GM10847 (cell line): ENCODE data around the gene IFT57.
A peak's percentile ranks its signal among the peaks of the same experiment; 100 is the strongest.

Experiments used
- POLR2A ChIP-seq: IDR thresholded peaks from 2 replicates; pipeline ENCODE4 v1.6.1; 2011; ENCODE audit not compliant: insufficient read length; ENCODE audit errors: extremely low read depth

Gene IFT57

DNA sequence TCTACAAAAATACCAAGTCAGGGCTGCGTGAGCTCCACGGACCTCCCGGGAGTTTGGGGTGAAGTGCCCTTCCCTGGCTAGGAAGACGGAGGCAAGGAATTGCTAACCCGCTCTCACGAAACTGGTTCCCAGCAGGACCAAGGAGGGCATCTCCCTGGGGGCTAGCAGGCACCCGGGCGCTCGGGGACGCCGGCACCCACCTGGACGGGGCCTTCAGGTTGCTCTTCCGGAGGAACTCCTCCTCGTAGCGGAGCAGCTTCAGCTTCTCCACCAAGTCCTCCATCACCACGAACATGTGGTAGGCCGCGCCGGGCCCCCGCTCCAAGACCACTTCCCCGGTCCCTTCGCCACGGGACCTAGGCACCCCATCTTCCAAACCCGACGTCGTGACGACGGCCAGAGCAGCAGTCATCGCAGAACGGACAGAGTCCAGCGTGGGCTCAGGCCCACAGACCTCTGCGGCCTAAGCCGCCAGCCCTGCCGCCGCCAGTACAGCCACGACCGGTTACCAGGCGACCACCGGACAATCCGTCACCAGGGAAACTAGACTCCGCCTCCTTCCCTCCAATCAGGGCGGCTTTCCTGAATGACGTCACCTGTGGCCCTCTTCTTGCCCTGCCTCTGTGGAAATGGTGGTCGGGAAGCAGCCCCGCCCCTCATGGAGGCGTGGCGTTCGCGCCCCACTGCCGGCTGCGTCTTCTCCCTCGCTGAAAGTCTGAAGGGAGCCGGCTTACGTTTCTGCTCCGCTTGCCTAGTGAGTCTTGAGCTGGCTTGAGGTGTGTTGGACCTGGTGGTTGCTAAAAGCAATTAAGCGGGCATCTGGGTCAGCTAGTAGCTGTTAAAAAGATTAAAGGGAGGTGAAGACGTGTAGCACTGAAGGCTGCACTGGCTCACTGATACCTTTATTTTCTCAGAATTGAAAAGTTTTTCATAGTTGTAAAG, at the start of gene IFT57:
IFT57 (minus strand) TSS at position 514 of the 942 bp plus-strand sequence; CDS start at position 412, 102 bp downstream.
- peak; percentile 43 for TF ChIP-seq POLR2A

- no peak for TF ChIP-seq POLR2A
Observed at GRCh38 chr3:108271626-108272025, 49.4 kb upstream of the IFT57 start.

DNA sequence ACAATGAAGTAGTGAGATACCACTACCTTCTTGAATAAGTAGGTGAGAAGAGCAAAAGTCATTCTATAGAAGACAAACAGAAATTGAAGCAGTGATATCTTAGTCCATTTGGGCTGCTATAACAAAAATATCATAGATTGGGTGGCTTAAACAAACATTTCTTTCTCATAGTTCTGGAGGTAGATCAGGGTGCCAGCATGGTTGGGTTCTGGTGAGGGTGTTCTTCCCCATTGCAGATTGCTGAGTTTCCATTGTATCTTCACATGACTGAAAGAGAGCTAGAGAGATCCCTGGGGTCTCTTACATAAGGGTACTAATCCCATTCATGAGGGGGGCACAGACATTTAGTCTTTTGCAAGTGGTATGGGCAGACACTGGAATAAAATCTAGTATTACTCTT, 32.9 kb upstream of the IFT57 start:
- no peak for TF ChIP-seq POLR2A

DNA sequence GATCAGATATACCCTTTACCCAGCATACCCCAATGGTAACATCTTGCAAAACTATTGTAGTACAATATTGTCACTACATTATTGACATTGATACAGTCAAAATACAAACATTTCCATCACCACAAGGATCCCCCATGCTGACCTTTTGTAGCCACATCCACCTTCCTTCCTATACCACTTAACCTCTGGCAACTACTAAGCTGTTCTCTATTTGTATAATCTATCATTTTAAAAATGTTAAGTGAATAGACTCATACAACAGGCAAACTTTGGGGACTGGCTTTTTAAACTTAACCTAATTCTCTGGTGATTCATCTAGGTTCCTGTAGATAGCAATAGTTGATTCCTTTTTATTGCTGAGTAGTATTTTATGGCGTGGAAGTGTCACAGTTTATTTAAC, 29.6 kb upstream of the IFT57 start:
- no peak for TF ChIP-seq POLR2A

DNA sequence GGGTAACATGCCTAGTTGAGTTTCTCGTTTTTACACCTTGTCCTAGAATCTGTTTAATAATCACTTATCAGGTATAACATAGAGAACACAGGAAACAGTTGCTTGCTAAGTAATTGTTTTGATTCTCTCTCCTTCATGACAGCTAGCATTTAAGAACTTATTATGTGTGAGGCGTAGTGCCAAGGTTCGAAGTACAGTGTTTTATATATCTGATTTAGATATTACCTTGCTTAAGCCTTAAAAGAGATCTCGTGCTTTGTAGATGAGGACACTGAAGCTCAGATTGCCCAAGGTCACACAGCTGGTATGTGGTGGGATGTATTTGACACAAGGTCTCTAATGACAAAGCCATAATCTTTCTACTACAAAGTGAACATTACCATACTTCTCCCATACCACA, 29.0 kb upstream of the IFT57 start:
- no peak for TF ChIP-seq POLR2A

GRCh38 chr3:108250626-108251025, 28.4 kb upstream of the IFT57 start:
- TF ChIP-seq POLR2A, result no peak

DNA sequence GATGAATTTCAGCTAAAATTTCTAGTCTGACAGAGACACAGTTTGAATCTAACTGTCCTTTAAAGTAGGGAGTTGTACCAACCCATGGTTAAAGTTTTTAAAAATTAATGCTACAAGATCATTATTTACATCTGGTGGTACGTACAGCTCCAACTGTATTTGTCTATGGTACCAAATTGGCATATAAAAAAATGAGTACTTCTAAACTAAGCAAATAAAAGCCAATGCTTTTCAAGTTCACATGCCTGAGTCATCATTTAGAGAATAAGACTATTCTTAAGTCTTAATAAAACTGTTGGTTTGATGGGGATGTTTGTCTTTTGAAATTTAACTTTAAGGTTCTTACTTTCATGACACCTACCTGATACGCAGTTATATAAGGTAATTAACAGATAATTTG, 21.0 kb upstream of the IFT57 start:
- TF ChIP-seq POLR2A, result no peak

GRCh38 chr3:108242776-108243175, 20.6 kb upstream of the IFT57 start:
- no peak for TF ChIP-seq POLR2A

GRCh38 chr3:108241721-108242120, 19.5 kb upstream of the IFT57 start:
- no peak for TF ChIP-seq POLR2A

GRCh38 chr3:108241146-108241545, 18.9 kb upstream of the IFT57 start:
- TF ChIP-seq POLR2A, result no peak

DNA sequence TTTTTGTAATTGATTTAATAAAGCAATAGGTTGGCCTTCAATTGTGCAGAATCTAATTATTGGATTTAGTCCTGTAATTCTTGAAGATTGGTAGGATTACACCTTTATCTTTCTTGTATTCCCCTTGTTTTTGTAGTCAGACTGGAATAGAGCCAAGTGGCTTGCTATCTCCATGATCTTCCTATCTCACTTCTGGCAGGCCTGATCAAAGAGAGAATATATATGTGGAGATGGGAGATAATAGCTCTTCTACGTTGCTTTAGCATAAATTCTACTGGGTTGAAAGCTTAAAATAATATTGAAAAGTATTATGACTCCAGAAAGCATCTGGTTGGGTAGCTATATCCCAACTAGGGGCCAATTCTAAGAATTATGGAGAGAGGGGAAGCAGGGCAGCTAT, 16.9 kb upstream of the IFT57 start:
- no peak for TF ChIP-seq POLR2A

DNA sequence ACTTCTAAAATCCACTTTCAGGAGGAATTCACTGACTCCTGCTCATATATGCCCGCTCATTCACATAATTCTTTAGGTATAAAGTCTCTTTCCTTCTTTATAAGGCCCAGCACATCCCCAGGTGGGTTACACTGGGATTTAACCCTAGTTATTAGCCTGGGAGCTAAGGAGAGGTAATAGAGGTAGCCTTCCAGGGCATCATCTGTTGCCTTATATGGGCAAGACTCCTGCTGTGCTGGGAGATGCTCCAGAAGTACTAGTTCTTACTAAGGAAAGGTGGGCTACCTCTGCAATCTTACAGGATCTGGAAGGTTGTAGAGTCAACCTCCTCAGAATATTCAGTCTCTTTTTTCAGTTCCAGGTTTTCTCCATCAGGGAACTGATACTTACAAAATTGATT, 13.1 kb upstream of the IFT57 start:
- no peak for TF ChIP-seq POLR2A

- TF ChIP-seq POLR2A, result no peak
Observed at GRCh38 chr3:108234387-108234957, 12.2 kb upstream of the IFT57 start.

GRCh38 chr3:108228286-108228685, 6.1 kb upstream of the IFT57 start:
- no peak for TF ChIP-seq POLR2A

DNA sequence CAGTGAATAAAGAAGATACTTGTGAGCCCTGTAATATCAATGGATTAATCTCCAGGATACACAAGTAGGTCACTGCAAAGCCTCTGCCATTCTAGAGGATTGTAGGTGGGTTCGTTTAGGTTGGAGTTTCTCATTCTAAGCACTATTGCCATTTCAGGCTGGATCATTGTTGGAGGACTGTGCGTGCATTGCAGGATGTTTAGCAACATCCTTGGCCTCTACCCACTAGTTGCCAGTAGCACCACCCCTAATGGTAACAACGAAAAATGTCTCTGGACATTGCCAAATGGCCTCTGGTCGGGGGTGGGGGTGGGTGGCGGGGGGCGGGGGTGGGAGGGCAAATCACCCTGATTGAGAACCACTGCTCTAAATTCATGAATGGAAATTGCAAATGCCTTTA, 4.9 kb upstream of the IFT57 start:
- no peak for TF ChIP-seq POLR2A

DNA sequence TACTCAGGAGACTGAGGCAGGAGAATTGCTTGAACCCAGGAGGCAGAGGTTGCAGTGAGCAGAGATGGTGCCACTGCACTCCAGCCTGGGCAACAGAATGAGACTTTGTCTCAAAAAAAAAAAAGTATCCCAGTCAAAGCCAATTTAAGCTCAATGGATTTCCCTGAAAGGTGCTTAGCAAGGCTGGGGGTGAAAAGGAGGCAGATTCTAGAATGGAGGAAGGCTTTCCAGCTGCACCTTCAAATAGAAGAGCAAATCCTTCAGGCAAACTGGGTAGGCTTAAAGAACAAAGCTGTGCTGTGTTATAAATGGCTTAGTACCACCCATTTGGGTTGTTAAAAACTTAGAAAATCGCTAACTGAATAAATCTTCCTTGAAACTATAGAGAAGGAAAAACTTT, 3.0 kb upstream of the IFT57 start:
- no peak for TF ChIP-seq POLR2A
